Esophagus squamous epithelium (tissue), 4 donors: ENCODE data around the gene AOPEP.

ENCODE experiments used
- POLR2A ChIP-seq, 4 donors: fragments of 450-650 bp; IDR thresholded peaks; one replicate each; pipeline ENCODE4 v1.6.1; 2017; ENCODE audit warnings: antibody characterized with exemption in 4 of 4, mild to moderate bottlenecking in 4 of 4, moderate library complexity in 3 of 4
- TF ChIP-seq, protein P1 (sequence below), 6 experiments: fragments of 450-650 bp in 4 of 6; fragments of 200-600 bp in 2 of 6; sonication (generic) in 2 of 6; IDR thresholded peaks; one replicate each; pipeline ENCODE4 v1.5.1; 2016 to 2019; ENCODE audit warnings: antibody characterized with exemption in 6 of 6, mild to moderate bottlenecking in 4 of 6, moderate library complexity in 4 of 6

DNA sequence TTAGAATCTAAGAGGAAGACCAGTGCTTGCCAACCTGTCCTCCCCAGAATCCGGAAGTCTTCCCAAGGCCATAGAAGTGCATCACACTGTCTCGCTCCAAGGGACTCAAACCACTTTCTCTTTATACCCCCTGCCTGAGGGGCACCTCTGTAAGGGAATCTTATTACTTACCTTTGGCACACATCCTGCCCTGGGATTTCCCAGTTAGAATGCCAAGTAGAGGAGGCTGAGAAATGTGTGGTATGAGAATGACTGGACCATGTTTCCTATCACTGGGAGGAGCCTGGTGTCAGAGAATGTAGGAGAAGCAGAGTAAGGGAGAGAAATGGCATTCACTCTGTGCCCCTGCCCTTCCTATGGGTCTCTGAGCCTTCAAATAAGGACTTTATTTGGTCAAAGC lies 85.8 kb downstream of the AOPEP start:
- TF ChIP-seq, protein P1, sequence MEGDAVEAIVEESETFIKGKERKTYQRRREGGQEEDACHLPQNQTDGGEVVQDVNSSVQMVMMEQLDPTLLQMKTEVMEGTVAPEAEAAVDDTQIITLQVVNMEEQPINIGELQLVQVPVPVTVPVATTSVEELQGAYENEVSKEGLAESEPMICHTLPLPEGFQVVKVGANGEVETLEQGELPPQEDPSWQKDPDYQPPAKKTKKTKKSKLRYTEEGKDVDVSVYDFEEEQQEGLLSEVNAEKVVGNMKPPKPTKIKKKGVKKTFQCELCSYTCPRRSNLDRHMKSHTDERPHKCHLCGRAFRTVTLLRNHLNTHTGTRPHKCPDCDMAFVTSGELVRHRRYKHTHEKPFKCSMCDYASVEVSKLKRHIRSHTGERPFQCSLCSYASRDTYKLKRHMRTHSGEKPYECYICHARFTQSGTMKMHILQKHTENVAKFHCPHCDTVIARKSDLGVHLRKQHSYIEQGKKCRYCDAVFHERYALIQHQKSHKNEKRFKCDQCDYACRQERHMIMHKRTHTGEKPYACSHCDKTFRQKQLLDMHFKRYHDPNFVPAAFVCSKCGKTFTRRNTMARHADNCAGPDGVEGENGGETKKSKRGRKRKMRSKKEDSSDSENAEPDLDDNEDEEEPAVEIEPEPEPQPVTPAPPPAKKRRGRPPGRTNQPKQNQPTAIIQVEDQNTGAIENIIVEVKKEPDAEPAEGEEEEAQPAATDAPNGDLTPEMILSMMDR (IDR thresholded peaks at IDR 0.05) = no peak
- TF ChIP-seq POLR2A (IDR thresholded peaks at IDR 0.05) = no peak
